SH-SY5Y (cell line): ENCODE measurements around the gene SNED1.

Experiments used
- GATA2 ChIP-seq: IDR thresholded peaks from 2 replicates; pipeline ENCODE4 v1.6.1; 2011; ENCODE audit warnings: mild to moderate bottlenecking, low read depth, low read length
- GATA3 ChIP-seq: IDR thresholded peaks from 2 replicates; pipeline ENCODE4 v1.6.1; 2011; ENCODE audit warnings: low read depth, mild to moderate bottlenecking, low read length, moderate library complexity

- TF ChIP-seq GATA2 (no peak), GATA3 (no peak)
Measured at GRCh38 chr2:241112046-241112445, 113.6 kb downstream of the SNED1 start.
